SHP77 treated with DMSO at 0.1 percent for 48 hours (cell line): ENCODE measurements around the gene CADPS2.

Experiments
- DNase-seq: peaks from one replicate; lab custom pipeline; 2025; lab: John Stamatoyannopoulos, UW

The CADPS2 gene

GRCh38 chr7:122886357-122887081, at the start of gene CADPS2:
TSS of gene CADPS2 (minus strand) at chr7:122886460. CDS start at chr7:122886337, 123 bp downstream.
- peak; percentile 77 for DNase-seq

- no peak for DNase-seq
These were observed 49.4 kb upstream of the CADPS2 start for GRCh38 chr7:122935620-122936019.

- no peak for DNase-seq
These were observed 33.5 kb upstream of the CADPS2 start for GRCh38 chr7:122919643-122920181.

- DNase-seq, result no peak
These were observed 28.6 kb upstream of the CADPS2 start for GRCh38 chr7:122914812-122915211.

GRCh38 chr7:122913608-122914007, 27.3 kb upstream of the CADPS2 start:
- DNase-seq, result no peak

GRCh38 chr7:122902751-122903495, 16.7 kb upstream of the CADPS2 start:
- no peak for DNase-seq

- DNase-seq, result no peak
These were observed 15.0 kb upstream of the CADPS2 start for GRCh38 chr7:122901250-122901649.

- no peak for DNase-seq
These were observed 10.2 kb upstream of the CADPS2 start for GRCh38 chr7:122896509-122896908.

- no peak for DNase-seq
These were observed 7.2 kb upstream of the CADPS2 start for GRCh38 chr7:122893486-122893885.

- no peak for DNase-seq
These were observed 2.9 kb upstream of the CADPS2 start for GRCh38 chr7:122889116-122889515.

- no peak for DNase-seq
These were observed 1.6 kb upstream of the CADPS2 start for GRCh38 chr7:122887848-122888247.

GRCh38 chr7:122887198-122887597, 938 bp upstream of the CADPS2 start:
- peak; percentile 57 for DNase-seq

- no peak for DNase-seq
These were observed 490 bp downstream of the CADPS2 start for GRCh38 chr7:122885583-122886356.

- peak; percentile 90 for DNase-seq
These were observed 2.1 kb downstream of the CADPS2 start for GRCh38 chr7:122884186-122884585.

- DNase-seq, result peak; percentile 58
These were observed 3.1 kb downstream of the CADPS2 start for GRCh38 chr7:122883049-122883680.

- DNase-seq, result no peak
These were observed 4.9 kb downstream of the CADPS2 start for GRCh38 chr7:122881324-122881723.

GRCh38 chr7:122869260-122869659, 17.0 kb downstream of the CADPS2 start:
- no peak for DNase-seq

GRCh38 chr7:122867471-122867980, 18.7 kb downstream of the CADPS2 start:
- DNase-seq, result no peak

- DNase-seq, result no peak
These were observed 21.4 kb downstream of the CADPS2 start for GRCh38 chr7:122864838-122865237.

GRCh38 chr7:122864016-122864415, 22.2 kb downstream of the CADPS2 start:
- DNase-seq, result no peak

GRCh38 chr7:122858320-122858719, 27.9 kb downstream of the CADPS2 start:
- DNase-seq, result no peak

GRCh38 chr7:122850528-122850927, 35.7 kb downstream of the CADPS2 start:
- DNase-seq, result no peak
